ENCODE data around the gene SLC4A3.

DNA sequence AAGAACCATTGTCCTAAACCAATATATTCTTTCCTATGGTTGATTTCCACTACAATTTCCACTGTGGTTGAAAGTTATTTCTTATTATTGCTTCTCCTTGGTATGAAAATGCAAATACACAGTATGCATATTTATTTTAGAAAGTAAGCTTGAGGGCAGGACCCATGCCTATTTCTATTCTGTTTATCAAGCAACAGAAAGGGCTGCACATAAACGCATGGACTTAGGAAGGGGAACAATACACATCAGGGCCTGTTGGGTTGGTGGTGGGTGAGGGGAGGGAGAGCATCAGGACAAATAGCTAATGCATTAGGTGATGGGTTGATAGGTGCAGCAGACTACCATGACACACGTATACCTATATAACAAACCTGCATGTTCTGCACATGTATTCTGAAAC, 20.7 kb downstream of the SLC4A3 start:
- TF ChIP-seq, protein P1, sequence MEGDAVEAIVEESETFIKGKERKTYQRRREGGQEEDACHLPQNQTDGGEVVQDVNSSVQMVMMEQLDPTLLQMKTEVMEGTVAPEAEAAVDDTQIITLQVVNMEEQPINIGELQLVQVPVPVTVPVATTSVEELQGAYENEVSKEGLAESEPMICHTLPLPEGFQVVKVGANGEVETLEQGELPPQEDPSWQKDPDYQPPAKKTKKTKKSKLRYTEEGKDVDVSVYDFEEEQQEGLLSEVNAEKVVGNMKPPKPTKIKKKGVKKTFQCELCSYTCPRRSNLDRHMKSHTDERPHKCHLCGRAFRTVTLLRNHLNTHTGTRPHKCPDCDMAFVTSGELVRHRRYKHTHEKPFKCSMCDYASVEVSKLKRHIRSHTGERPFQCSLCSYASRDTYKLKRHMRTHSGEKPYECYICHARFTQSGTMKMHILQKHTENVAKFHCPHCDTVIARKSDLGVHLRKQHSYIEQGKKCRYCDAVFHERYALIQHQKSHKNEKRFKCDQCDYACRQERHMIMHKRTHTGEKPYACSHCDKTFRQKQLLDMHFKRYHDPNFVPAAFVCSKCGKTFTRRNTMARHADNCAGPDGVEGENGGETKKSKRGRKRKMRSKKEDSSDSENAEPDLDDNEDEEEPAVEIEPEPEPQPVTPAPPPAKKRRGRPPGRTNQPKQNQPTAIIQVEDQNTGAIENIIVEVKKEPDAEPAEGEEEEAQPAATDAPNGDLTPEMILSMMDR (IDR thresholded peaks at IDR 0.05 in 8 of 11, conservative IDR thresholded peaks at IDR 0.05 in 3 of 11) = no peak
- no peak for TF ChIP-seq POLR2AphosphoS5 (IDR thresholded peaks at IDR 0.05)

All from spleen (tissue), 7 donors.